ENCODE measurements around the gene BOK. TPM values are rescaled to one million over a fixed set of nuclear protein-coding genes. Genes with fewer than 3 reads are reported as not detected.

Gene BOK
- total RNA-seq, 1 donor: 15.3 TPM

GRCh38 chr2:241603686-241604085, 45.1 kb downstream of the BOK start:
- DNase-seq (ENCODE audit: low read depth): no peak
- H3K4me3 ChIP-seq (ENCODE audit: low read depth, low read length): no peak overlapping the region
- no peak for TF ChIP-seq CTCF (IDR thresholded peaks at IDR 0.05; ENCODE audit: insufficient read depth, low read length)

- no peak for DNase-seq (ENCODE audit: low read depth)
- no peak for TF ChIP-seq CTCF (IDR thresholded peaks at IDR 0.05; ENCODE audit: insufficient read depth, low read length)
Observed at GRCh38 chr2:241606186-241606585, 47.6 kb downstream of the BOK start.

GRCh38 chr2:241607162-241607885, 48.8 kb downstream of the BOK start:
- no peak for TF ChIP-seq CTCF (IDR thresholded peaks at IDR 0.05; ENCODE audit: insufficient read depth, low read length)
- DNase-seq (ENCODE audit: low read depth): no peak
- H3K4me3 ChIP-seq (ENCODE audit: low read depth, low read length): no peak overlapping the region

More at GRCh38 chr2:241606186-241606585, 47.6 kb downstream of the BOK start:
- H3K4me3 ChIP-seq (ENCODE audit: low read depth, low read length): no peak overlapping the region

- no peak for DNase-seq (ENCODE audit: low read depth)
- TF ChIP-seq CTCF (IDR thresholded peaks at IDR 0.05; ENCODE audit: insufficient read depth, low read length): no peak
- no peak overlapping the region for H3K4me3 ChIP-seq (ENCODE audit: low read depth, low read length)
Observed at GRCh38 chr2:241608881-241609280, 50.3 kb downstream of the BOK start.

- TF ChIP-seq CTCF (IDR thresholded peaks at IDR 0.05; ENCODE audit: insufficient read depth, low read length): peak; percentile 55
- H3K4me3 ChIP-seq (ENCODE audit: low read depth, low read length): peak overlapping the region; percentile 63
Observed at GRCh38 chr2:241609859-241610793, 51.6 kb downstream of the BOK start.

GRCh38 chr2:241611062-241611461, 52.5 kb downstream of the BOK start:
- TF ChIP-seq CTCF (IDR thresholded peaks at IDR 0.05; ENCODE audit: insufficient read depth, low read length): no peak
- no peak for DNase-seq (ENCODE audit: low read depth)
- H3K4me3 ChIP-seq (ENCODE audit: low read depth, low read length): no peak overlapping the region

More at GRCh38 chr2:241609859-241610793, 51.6 kb downstream of the BOK start:
- DNase-seq (ENCODE audit: low read depth): peak; percentile 69

All from fibroblast of the aortic adventitia (primary cell).